ENCODE measurements around the gene IKZF4.

DNA sequence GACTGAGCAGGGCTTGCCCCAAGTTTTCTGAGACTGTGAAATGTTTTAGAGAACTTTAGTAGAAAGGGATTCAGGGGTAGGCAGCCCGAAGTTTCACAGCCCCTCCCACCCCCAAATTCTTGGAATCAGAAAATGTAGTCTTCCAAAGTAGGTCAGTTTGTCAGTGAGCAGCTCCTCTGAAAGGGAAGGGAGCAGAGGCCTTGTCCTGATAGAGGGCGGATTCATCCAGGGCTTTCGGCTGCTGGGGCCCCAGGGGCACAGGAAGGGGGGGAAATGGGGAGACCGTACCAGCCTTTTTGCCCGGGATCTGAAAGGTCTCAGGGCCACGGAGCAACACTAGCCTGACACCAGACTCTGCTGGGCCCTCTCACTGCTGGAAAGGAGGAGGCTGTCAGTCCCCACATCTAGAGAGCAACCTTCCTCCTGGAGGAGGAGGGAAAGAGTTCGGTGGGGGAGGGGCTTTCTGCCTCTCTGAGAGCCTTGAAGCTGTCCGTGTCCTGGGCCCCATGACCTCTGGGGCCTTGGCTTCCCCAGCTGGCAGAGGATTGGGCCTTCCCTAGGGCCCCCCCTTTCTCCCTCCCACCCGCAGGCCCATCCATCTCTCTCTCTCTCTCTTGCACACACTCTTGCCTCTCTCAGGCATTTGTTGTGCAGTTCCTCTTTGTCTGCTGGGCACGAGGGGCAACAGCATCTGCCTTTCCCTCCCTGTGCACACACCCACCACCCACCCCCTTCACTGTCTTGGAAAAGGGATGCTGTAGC is at the start of gene IKZF4:
- TF ChIP-seq POLR2AphosphoS5 (IDR thresholded peaks at IDR 0.05; ENCODE audit: low read depth, low read length), result no peak
- no peak for TF ChIP-seq POLR2A (IDR thresholded peaks at IDR 0.05; ENCODE audit: low read depth, low read length)
